ENCODE measurements around the gene DGKH. TPM values are rescaled to one million over a fixed set of nuclear protein-coding genes. Genes with fewer than 3 reads are reported as not detected.

Gene DGKH
- total and polyA plus RNA-seq, 2 of the 13 experiments (the other 11 are each of a cell fraction or from before 2014, with no cell fraction given) = 0.01 to 0.13 TPM

- TF ChIP-seq ZNF350 (CRISPR knock-in tag; IDR thresholded peaks at IDR 0.05; ENCODE audit: borderline replicate concordance, low read depth) (no peak), ZNF24 (IDR thresholded peaks at IDR 0.05) (no peak)
Measured at GRCh38 chr13:42113478-42113877, 65.0 kb downstream of the DGKH start (continued).

DNA sequence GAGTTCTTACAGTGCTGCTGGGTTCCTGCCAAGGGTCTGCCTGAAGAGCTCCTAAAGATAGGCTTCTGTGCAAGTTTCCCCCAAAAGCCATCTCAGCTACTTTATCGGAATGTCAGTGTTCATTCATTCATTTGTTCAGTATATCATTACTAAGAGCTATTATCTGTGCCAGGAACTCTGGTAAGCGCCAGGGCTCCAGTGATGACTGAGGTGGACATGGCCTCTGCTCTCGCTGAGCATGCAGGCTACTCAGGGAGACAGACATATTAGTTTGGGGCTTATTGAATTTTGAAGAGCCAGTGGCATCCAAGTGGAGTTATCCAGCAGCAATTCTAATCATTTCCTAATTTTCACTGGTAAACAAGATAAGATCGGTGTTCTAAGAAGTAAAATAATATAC, 65.8 kb downstream of the DGKH start:
- H3K27me3 ChIP-seq (ENCODE audit: control insufficient read depth in 1 of 2, insufficient read depth in 2 of 2, low read length in 2 of 2) = no peaks in the 10 kb centered on the region; a peak in 1 of 5 replicates
- no TSS peak for BruUV-seq (replicated peaks)
- H3K4me2 ChIP-seq (ENCODE audit: low read depth, low read length) = no peak overlapping the region
- no peak overlapping the region for H3K9ac ChIP-seq (ENCODE audit: insufficient read depth, low read depth, low read length)
- intact Hi-C loops (cut with micrococcal nuclease; ENCODE audit: unreplicated experiment) = loop anchor here (5.0 kb wide), 2 partner anchors 702 to 762 kb away; no protein-coding TSS in a partner anchor
- H4K20me1 ChIP-seq (ENCODE audit: insufficient read depth, low read length) = no peaks in the 10 kb centered on the region
- H3K27ac ChIP-seq (ENCODE audit: extremely low read length, insufficient read depth, low read length) = no peak overlapping the region
- ChIA-PET POLR2A (no interaction called here), CTCF (ENCODE audit: low intra/inter-chr PET ratio, low total read pairs) (no interaction called here)
- in situ Hi-C loops (cut with HindIII; ENCODE audit: extremely low pct_ligation_motif_present, low pct_unique_long_range_greater_than_20kb) = loop anchor here (5.0 to 25.0 kb wide), 2 partner anchors 447 to 702 kb away; no protein-coding TSS in a partner anchor
- DNase-seq (ENCODE audit: low spot score) = no peak
- H2AFZ ChIP-seq (ENCODE audit: low read length) = no peak overlapping the region
- H3K9me3 ChIP-seq (ENCODE audit: low read length) = no peaks in the 10 kb centered on the region
- no peak for FAIRE-seq
- no peaks in the 10 kb centered on the region for H3K4me1 ChIP-seq (ENCODE audit: insufficient read depth, low read length)
- WGBS (ENCODE audit: low lambda C conversion rate) = 49% methylated on average over 4 of the region's 4 CpGs
- no peaks in the 10 kb centered on the region for H3K79me2 ChIP-seq (ENCODE audit: insufficient read depth, low read length)
- no peak overlapping the region for H3K4me3 ChIP-seq (replicated peaks in 1 of 3; ENCODE audit: insufficient read depth in 1 of 3, low read depth in 2 of 3, low read length in 3 of 3)
- no peaks in the 10 kb centered on the region for H3K36me3 ChIP-seq (replicated peaks in 1 of 2; ENCODE audit: control insufficient read depth in 1 of 2, insufficient read depth in 2 of 2, low read length in 2 of 2)
- no peak for ATAC-seq
- TF ChIP-seq ZFP41 (CRISPR knock-in tag; IDR thresholded peaks at IDR 0.05; ENCODE audit: borderline replicate concordance) = no peak
- TF ChIP-seq, protein P1, sequence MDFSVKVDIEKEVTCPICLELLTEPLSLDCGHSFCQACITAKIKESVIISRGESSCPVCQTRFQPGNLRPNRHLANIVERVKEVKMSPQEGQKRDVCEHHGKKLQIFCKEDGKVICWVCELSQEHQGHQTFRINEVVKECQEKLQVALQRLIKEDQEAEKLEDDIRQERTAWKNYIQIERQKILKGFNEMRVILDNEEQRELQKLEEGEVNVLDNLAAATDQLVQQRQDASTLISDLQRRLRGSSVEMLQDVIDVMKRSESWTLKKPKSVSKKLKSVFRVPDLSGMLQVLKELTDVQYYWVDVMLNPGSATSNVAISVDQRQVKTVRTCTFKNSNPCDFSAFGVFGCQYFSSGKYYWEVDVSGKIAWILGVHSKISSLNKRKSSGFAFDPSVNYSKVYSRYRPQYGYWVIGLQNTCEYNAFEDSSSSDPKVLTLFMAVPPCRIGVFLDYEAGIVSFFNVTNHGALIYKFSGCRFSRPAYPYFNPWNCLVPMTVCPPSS (IDR thresholded peaks at IDR 0.05) = no peak
- no peak for TF ChIP-seq ZNF329 (CRISPR knock-in tag; IDR thresholded peaks at IDR 0.05; ENCODE audit: low read depth)
- TF ChIP-seq YEATS4 (CRISPR knock-in tag; IDR thresholded peaks at IDR 0.05; ENCODE audit: borderline replicate concordance) = no peak
- no peak for TF ChIP-seq SMYD3 (CRISPR knock-in tag; IDR thresholded peaks at IDR 0.05)
- TF ChIP-seq, protein P2, sequence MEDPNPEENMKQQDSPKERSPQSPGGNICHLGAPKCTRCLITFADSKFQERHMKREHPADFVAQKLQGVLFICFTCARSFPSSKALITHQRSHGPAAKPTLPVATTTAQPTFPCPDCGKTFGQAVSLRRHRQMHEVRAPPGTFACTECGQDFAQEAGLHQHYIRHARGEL (CRISPR knock-in tag; IDR thresholded peaks at IDR 0.05) = no peak
- TF ChIP-seq IRF1 (CRISPR knock-in tag; IDR thresholded peaks at IDR 0.05; ENCODE audit: low read depth) = no peak
- no peak for TF ChIP-seq ZBTB26 (CRISPR knock-in tag; IDR thresholded peaks at IDR 0.05; ENCODE audit: borderline replicate concordance)
- no peak for TF ChIP-seq ZNF263 (CRISPR knock-in tag; IDR thresholded peaks at IDR 0.05)
- no peak for TF ChIP-seq SRSF4 (IDR thresholded peaks at IDR 0.05; ENCODE audit: low read depth, low read length, poor library complexity, severe bottlenecking)
- TF ChIP-seq ZNF704 (CRISPR knock-in tag; IDR thresholded peaks at IDR 0.05; ENCODE audit: borderline replicate concordance) = no peak
- no peak for TF ChIP-seq ZNF354B (CRISPR knock-in tag; IDR thresholded peaks at IDR 0.05)
- TF ChIP-seq SMAD3 (CRISPR knock-in tag; IDR thresholded peaks at IDR 0.05) = no peak
- no peak for TF ChIP-seq HES4 (CRISPR knock-in tag; IDR thresholded peaks at IDR 0.05; ENCODE audit: borderline replicate concordance)
- no peak for TF ChIP-seq FOXC1 (CRISPR knock-in tag; IDR thresholded peaks at IDR 0.05; ENCODE audit: borderline replicate concordance)
- TF ChIP-seq SATB2 (CRISPR knock-in tag; IDR thresholded peaks at IDR 0.05) = no peak
- no peak for TF ChIP-seq AKAP8 (CRISPR knock-in tag; IDR thresholded peaks at IDR 0.05)
- TF ChIP-seq MAF1 (CRISPR knock-in tag; IDR thresholded peaks at IDR 0.05; ENCODE audit: borderline replicate concordance) = no peak
